Coronary artery (tissue), 2 donors: ENCODE data around the gene PIP4K2B.
A peak's percentile ranks its signal among the peaks of the same experiment; 100 is the strongest.

Source experiments
- DNase-seq: peaks from one replicate; pipeline ENCODE4 v3.0.0-alpha.2; 2017; ENCODE audit warnings: low spot score
- H3K27ac ChIP-seq, 2 donors: fragments of 200-600 bp; sonication (generic); one replicate each; pipeline ENCODE4 v1.5.1; 2016 to 2019
- H3K4me3 ChIP-seq: fragments of 200-600 bp; sonication (generic); 2 replicates; pipeline ENCODE4 v1.5.1; 2016; ENCODE audit warnings: mild to moderate bottlenecking, moderate library complexity
- CTCF ChIP-seq: fragments of 200-600 bp; sonication (generic); IDR thresholded peaks from one replicate; pipeline ENCODE4 v1.5.1; 2019; ENCODE audit warnings: antibody characterized with exemption

Gene PIP4K2B

GRCh38 chr17:38748892-38749222 is 50.5 kb downstream of the PIP4K2B start:
- Histone ChIP-seq H3K27ac (peak overlapping the region; percentile 81 to 89), H3K4me3 (peak overlapping the region; percentile 95)
- no peak for TF ChIP-seq CTCF
- DNase-seq, result no peak

GRCh38 chr17:38748149-38748891 is 51.0 kb downstream of the PIP4K2B start, which contains the start of gene PCGF2:
PCGF2 (minus strand) TSS chr17:38748336; CDS start chr17:38740402, 7,934 bp downstream.
- TF ChIP-seq CTCF, result no peak
- peak; percentile 92 for DNase-seq
- Histone ChIP-seq H3K4me3 (peak within 1 kb of the TSS; percentile 95), H3K27ac (peak within 1 kb of the TSS; percentile 81 to 89)

- DNase-seq, result no peak
- peak; percentile 16 for TF ChIP-seq CTCF
- Histone ChIP-seq H3K27ac (peak overlapping the region; percentile 81 to 89), H3K4me3 (peak overlapping the region; percentile 95)
Observed at GRCh38 chr17:38747463-38748148, 51.8 kb downstream of the PIP4K2B start.

GRCh38 chr17:38746849-38747462 is 52.4 kb downstream of the PIP4K2B start:
- peak overlapping the region; percentile 95 for H3K4me3 ChIP-seq
- TF ChIP-seq CTCF, result no peak
- peak overlapping the region; percentile 81 to 89 for H3K27ac ChIP-seq
- no peak for DNase-seq

- no peak for TF ChIP-seq CTCF
- H3K4me3 ChIP-seq, result peak overlapping the region; percentile 95
- no peak for DNase-seq
- H3K27ac ChIP-seq, result peak overlapping the region in 1 of 2 donors; percentile 89
Observed at GRCh38 chr17:38746004-38746848, 53.1 kb downstream of the PIP4K2B start.

GRCh38 chr17:38745545-38745944 is 53.8 kb downstream of the PIP4K2B start:
- no peak for DNase-seq
- Histone ChIP-seq H3K27ac (peak overlapping the region in 1 of 2 donors; percentile 89), H3K4me3 (peak overlapping the region; percentile 95)
- no peak for TF ChIP-seq CTCF
